NT2/D1 (cell line): Measurements from ENCODE around the gene PRDM7.

ENCODE experiments used
- SUZ12 ChIP-seq: IDR thresholded peaks from 2 replicates; pipeline ENCODE4 v1.6.1; 2011; ENCODE audit not compliant: insufficient read length, insufficient read depth; ENCODE audit errors: extremely low read depth
- YY1 ChIP-seq: IDR thresholded peaks from 2 replicates; pipeline ENCODE4 v1.6.1; 2011; ENCODE audit not compliant: insufficient read length, insufficient read depth

DNA sequence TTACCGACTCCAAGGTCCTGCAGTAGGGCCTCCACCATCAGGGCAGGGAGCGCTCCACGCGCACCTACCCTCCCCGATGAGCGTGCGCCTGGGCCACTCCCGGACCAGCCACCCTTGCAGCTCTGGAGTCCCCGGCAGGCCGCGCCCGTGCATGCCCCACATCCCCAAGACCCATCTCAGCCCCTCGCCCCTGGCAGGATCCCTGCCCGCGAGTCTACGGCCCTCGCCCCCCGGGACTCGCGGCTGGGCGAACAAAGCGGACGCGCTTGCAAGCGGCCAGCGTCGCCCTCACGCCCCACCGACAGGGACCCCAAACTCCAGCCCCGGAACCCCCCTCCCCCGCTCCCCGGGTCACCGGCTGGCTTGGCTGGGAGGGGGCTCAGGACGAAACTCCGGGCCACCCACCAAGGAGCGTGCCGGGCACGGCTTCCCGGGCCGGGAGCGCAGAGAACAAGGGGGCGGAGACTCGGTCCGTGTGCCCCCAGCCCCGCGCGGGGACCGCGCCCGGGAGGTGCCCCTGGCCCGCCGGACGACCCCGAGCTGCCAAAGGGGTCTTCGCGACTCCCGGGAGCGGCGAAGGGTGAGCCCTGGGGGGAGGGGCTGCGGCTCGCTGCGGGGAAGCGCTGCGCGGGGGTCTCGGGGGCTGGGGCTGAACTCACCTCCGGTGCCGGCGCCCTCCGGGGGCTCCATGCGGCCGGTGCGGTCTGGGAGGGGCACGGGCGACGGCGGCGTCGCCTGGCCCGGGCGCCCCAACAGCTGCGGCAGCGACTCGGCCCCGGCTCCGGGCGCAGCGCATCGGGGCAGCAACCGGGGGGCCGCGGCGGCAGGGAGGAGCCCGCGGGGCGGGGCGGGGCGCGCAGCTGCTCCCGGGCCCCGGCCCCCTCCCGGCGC lies 58.2 kb downstream of the PRDM7 start, which contains the start of gene DBNDD1:
- TF ChIP-seq SUZ12 (no peak), YY1 (no peak)
